Inflammatory macrophage (primary cell): Measurements from ENCODE around the gene RPP25L.
A peak's percentile ranks its signal among the peaks of the same experiment; 100 is the strongest.

Experiments used
- DNase-seq, 2 donors: peaks; one replicate each; pipeline ENCODE4 v3.0.0-alpha.2; 2020 to 2022

RPP25L gene

GRCh38 chr9:34610434-34611206, 1.3 kb downstream of the RPP25L start:
- peak; percentile 49 to 51 for DNase-seq

- DNase-seq: no peak
These were observed 4.6 kb downstream of the RPP25L start for GRCh38 chr9:34607331-34607730.

GRCh38 chr9:34606905-34607304, 5.0 kb downstream of the RPP25L start:
- no peak for DNase-seq

- DNase-seq: no peak
These were observed 5.7 kb downstream of the RPP25L start for GRCh38 chr9:34606190-34606589.

- peak; percentile 75 to 78 for DNase-seq
These were observed 8.2 kb downstream of the RPP25L start for GRCh38 chr9:34603610-34604231.

GRCh38 chr9:34601937-34602573, 9.8 kb downstream of the RPP25L start:
- no peak for DNase-seq

GRCh38 chr9:34600908-34601307, 11.0 kb downstream of the RPP25L start:
- no peak for DNase-seq

GRCh38 chr9:34599546-34599945, 12.4 kb downstream of the RPP25L start:
- no peak for DNase-seq

- DNase-seq: no peak
These were observed 17.7 kb downstream of the RPP25L start for GRCh38 chr9:34594177-34594576.

- DNase-seq: peak; percentile 11 to 36
These were observed 18.8 kb downstream of the RPP25L start for GRCh38 chr9:34592895-34593601.

GRCh38 chr9:34591917-34592866, 19.7 kb downstream of the RPP25L start:
- DNase-seq: peak; percentile 13 to 57

GRCh38 chr9:34591248-34591916, 20.5 kb downstream of the RPP25L start:
- DNase-seq: peak; percentile 77 to 82

GRCh38 chr9:34590381-34591247, 21.3 kb downstream of the RPP25L start:
- DNase-seq: peak; percentile 20 to 42

- DNase-seq: no peak
These were observed 22.1 kb downstream of the RPP25L start, which contains the start of gene CNTFR for GRCh38 chr9:34589636-34590380. TSS of gene CNTFR (minus strand) at chr9:34589724. CDS start at chr9:34568981, 20,743 bp downstream.

GRCh38 chr9:34588671-34589635, 22.9 kb downstream of the RPP25L start:
- no peak for DNase-seq

- DNase-seq: no peak
These were observed 24.6 kb downstream of the RPP25L start for GRCh38 chr9:34587271-34587670.

GRCh38 chr9:34585946-34586669, 25.8 kb downstream of the RPP25L start:
- no peak for DNase-seq
